Immature natural killer cell (primary cell): ENCODE results near the gene LBX2. TPM values are rescaled to one million over a fixed set of nuclear protein-coding genes. Genes with fewer than 3 reads are reported as not detected.
"Not testable (repeated sequence)": the region's sequence is repeated elsewhere in the genome, so short reads cannot be mapped to it uniquely, and the experiment has no call there.

Experiments
- DNase-seq, 3 donors: peaks; one replicate each; pipeline ENCODE4 v3.0.0; 2022; ENCODE audit warnings: mixed read lengths in 1 of 3
- H3K27ac Mint-ChIP-seq, 6 donors: one replicate each; pipeline ENCODE4 v1.8.0; 2020; ENCODE audit warnings: mixed read lengths in 6 of 6, mild to moderate bottlenecking in 5 of 6, inconsistent platforms in 4 of 6, moderate library complexity in 3 of 6
- H3K27me3 Mint-ChIP-seq, 3 donors: one replicate each; pipeline ENCODE4 v1.8.0; 2020 to 2021; ENCODE audit warnings: low read depth in 3 of 3, mild to moderate bottlenecking in 3 of 3, mixed read lengths in 3 of 3, moderate library complexity in 3 of 3, inconsistent platforms in 1 of 3
- H3K36me3 Mint-ChIP-seq, 3 donors: one replicate each; pipeline ENCODE4 v1.8.0; 2020; ENCODE audit warnings: mixed read lengths in 3 of 3, inconsistent platforms in 2 of 3, mild to moderate bottlenecking in 2 of 3
- H3K4me1 Mint-ChIP-seq, 2 donors: one replicate each; pipeline ENCODE4 v1.8.0; 2020; ENCODE audit warnings: inconsistent platforms in 2 of 2, mild to moderate bottlenecking in 2 of 2, mixed read lengths in 2 of 2, moderate library complexity in 1 of 2
- H3K4me3 Mint-ChIP-seq, 5 donors: one replicate each; pipeline ENCODE4 v1.8.0; 2020; ENCODE audit warnings: mild to moderate bottlenecking in 5 of 5, mixed read lengths in 5 of 5, inconsistent platforms in 3 of 5, moderate library complexity in 3 of 5
- H3K9me3 Mint-ChIP-seq, 6 donors: one replicate each; pipeline ENCODE4 v1.8.0; 2020; ENCODE audit warnings: mild to moderate bottlenecking in 6 of 6, mixed read lengths in 6 of 6, inconsistent platforms in 4 of 6, moderate library complexity in 3 of 6
- polyA plus RNA-seq, 3 donors: library from polyadenylated mRNA; unstranded; fragments of 300-500 nt; fragmentation: Illumina TruSeq; gene quantifications; one replicate each; pipeline ENCODE4 v1.2.3, GENCODE V29; 2021

Gene LBX2
- polyA plus RNA-seq, 3 donors from 2014 or later: not detected

DNA sequence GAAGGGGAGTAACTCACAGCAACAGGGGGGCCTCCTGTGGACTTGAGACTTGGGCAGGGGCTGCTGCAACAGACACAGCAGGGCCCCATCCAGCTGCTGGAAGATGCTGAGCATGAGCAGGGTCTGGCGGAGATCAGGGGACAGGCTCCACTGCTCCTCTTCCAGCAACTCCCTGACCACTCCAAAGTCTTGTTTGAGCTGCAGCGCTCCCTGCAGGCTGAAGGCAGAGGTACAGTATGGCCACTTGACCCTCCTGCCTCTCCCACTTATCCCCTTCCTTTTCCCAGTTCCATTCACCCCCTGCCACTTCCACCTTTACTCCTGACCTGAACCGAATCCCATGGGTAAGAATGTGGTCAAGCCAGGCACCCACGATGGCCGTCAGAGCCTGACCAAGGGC is 24.5 kb downstream of the LBX2 start:
- Mint-ChIP-seq H3K27ac (peak overlapping the region in 1 of 6 donors; percentile 51), H3K36me3 (peaks cover 7 to 18% (median 8%) of the 10 kb centered on the region in 3 donors), H3K27me3 (peaks cover 9 to 22% (median 17%) of the 10 kb centered on the region in 3 donors), H3K4me1 (peaks cover 28 to 29% of the 10 kb centered on the region in 2 donors), H3K4me3 (no peak overlapping the region), H3K9me3 (no peaks in the 10 kb centered on the region)
- no peak for DNase-seq

DNA sequence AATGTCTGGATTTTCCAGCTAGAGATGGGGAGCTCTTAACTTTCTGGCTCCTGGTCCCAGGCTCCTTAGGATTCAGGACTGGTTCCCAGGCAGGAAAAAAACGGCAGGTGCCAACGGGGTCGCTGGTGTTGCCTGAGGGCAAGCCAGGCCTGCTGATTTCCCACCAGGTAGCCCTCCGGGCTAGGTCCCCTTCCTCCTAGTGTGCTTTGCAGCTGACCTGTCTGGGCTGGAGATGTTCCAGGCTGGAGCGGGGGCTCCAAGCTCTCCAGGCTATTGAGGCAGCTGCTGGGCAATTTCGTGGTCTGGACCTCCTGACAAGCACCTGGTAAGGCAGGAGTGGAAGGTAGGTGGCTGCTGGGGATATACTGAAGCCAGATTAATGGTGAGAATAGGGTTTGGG is 24.9 kb downstream of the LBX2 start:
- H3K9me3 Mint-ChIP-seq: no peaks in the 10 kb centered on the region
- peaks cover 7 to 16% (median 8%) of the 10 kb centered on the region in 3 donors for H3K36me3 Mint-ChIP-seq
- H3K4me3 Mint-ChIP-seq: peak overlapping the region in 1 of 5 donors; percentile 25
- peaks cover 27 to 28% of the 10 kb centered on the region in 2 donors for H3K4me1 Mint-ChIP-seq
- DNase-seq: no peak
- H3K27me3 Mint-ChIP-seq: peaks cover 9 to 22% (median 17%) of the 10 kb centered on the region in 3 donors
- H3K27ac Mint-ChIP-seq: peak overlapping the region in 4 of 6 donors; percentile 45 to 71 (median 63)

DNA sequence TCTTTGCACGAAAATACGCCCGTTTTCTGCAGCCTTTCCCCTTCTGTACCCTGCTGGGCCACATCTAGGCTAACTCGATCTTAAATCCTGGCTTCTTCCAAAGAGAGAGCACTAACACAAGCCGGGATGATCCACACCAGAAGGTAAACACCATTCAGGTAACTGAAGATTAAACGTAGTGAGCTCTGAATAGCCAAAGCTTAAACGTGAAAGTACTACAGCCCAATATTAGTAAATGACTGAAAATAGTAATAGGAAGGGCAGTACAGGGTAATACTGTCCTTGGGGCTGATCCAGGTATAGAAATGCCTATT is 26.5 kb downstream of the LBX2 start:
- Mint-ChIP-seq H3K27ac (peak overlapping the region; percentile 94 to 100 (median 100)), H3K9me3 (no peaks in the 10 kb centered on the region), H3K36me3 (peaks cover 7 to 16% (median 8%) of the 10 kb centered on the region in 3 donors), H3K4me1 (peaks cover 27 to 28% of the 10 kb centered on the region in 2 donors), H3K27me3 (peaks cover 9 to 22% (median 17%) of the 10 kb centered on the region in 3 donors), H3K4me3 (peak overlapping the region; percentile 90 to 99 (median 97))
- DNase-seq: no peak

DNA sequence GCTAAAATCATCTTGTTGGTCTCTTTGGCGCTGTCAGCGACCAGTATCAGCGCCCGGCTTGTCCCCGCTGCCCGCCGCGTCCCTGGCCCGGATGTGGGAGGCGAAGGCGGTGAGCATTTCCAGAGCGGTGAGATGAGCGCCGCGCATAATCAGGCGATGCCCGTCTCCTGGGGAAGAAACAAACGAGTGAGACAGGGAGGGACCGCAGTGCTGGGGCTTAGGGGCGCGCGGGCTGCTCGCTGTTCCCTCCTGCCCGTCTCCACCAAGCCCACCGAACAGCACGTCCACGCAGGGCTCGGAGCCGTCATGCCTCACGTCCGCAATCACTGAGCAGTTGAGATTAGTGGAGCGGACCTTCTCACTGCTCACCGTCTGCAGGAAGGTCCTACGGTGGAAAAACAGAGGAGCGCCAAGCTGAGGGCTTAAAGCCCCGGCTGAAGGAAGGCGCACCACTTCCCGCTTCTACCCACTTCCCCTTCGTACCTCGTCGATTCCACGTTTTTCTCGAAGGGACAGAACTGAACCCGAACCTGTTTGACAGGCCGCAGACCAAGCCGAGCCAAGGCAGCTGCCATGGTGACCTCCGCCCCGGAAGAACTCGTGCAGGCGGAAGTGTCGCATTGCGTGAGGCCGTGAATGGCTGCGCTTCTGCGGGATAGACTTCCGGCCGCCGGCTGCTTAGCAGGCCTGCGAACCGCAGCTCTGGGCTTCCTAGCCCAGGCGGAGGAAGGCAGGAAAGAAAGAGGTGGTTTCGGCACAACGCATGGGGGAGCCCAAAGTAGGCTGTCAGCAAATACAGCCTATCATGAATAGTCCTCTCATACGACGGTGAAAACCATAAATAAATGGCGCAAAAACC is 27.1 kb downstream of the LBX2 start, which contains the start of gene MRPL53:
MRPL53 (minus strand) TSS at position 595 of the 859 bp plus-strand sequence; CDS start at position 575, 20 bp downstream.
- H3K4me1 Mint-ChIP-seq: peaks cover 27 to 28% of the 10 kb centered on the region in 2 donors
- peaks cover 9 to 22% (median 17%) of the 10 kb centered on the region in 3 donors for H3K27me3 Mint-ChIP-seq
- H3K9me3 Mint-ChIP-seq: no peaks in the 10 kb centered on the region
- DNase-seq: peak; percentile 94 to 96 (median 95)
- peak within 1 kb of the TSS; percentile 90 to 99 (median 97) for H3K4me3 Mint-ChIP-seq
- H3K36me3 Mint-ChIP-seq: peaks cover 3 to 12% (median 8%) of the 10 kb centered on the region in 3 donors
- H3K27ac Mint-ChIP-seq: peak within 1 kb of the TSS; percentile 94 to 100 (median 100)

GRCh38 chr2:74471332-74472065 is 27.9 kb downstream of the LBX2 start:
- peaks cover 27 to 28% of the 10 kb centered on the region in 2 donors for H3K4me1 Mint-ChIP-seq
- H3K36me3 Mint-ChIP-seq: peaks cover 3 to 10% (median 8%) of the 10 kb centered on the region in 3 donors
- peak overlapping the region; percentile 94 to 100 (median 100) for H3K27ac Mint-ChIP-seq
- no peaks in the 10 kb centered on the region for H3K9me3 Mint-ChIP-seq
- DNase-seq: no peak
- peaks cover 9 to 22% (median 17%) of the 10 kb centered on the region in 3 donors for H3K27me3 Mint-ChIP-seq
- H3K4me3 Mint-ChIP-seq: peak overlapping the region; percentile 90 to 99 (median 97)

- not testable (repeated sequence) for H3K36me3 Mint-ChIP-seq, H3K9me3 Mint-ChIP-seq, DNase-seq
- Mint-ChIP-seq H3K27ac (peak overlapping the region; percentile 26 to 91 (median 86)), H3K27me3 (peaks cover 14 to 27% (median 22%) of the 10 kb centered on the region in 3 donors), H3K4me3 (peak overlapping the region; percentile 52 to 78 (median 63)), H3K4me1 (peaks cover 31 to 33% of the 10 kb centered on the region in 2 donors)
These were observed 28.7 kb downstream of the LBX2 start for GRCh38 chr2:74470742-74471141.

DNA sequence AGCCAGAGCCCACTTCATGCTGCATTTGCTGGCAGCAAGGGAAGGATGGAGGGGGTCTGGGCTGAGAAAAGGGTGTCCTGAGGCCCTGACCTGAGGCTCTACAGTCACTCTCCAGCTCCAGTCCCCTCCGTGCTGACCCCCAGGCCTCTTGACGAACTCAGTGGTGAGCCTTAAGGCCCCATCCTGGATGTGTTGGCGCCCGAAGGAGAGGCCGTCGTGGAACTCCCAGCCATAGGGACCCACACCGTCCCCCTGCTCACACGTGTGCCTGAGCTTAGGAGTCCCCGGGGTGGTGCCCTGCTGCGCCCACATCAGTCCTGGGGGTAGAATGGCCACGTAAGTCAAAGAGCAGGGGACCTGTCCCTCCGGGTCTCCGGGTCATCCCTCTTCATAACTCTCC is 35.0 kb downstream of the LBX2 start:
- no peaks in the 10 kb centered on the region for H3K9me3 Mint-ChIP-seq
- no peaks in the 10 kb centered on the region for H3K36me3 Mint-ChIP-seq
- no peak for DNase-seq
- peak overlapping the region; percentile 74 to 98 (median 78) for H3K27ac Mint-ChIP-seq
- peak overlapping the region; percentile 87 to 98 (median 98) for H3K4me3 Mint-ChIP-seq
- peaks cover 11 to 16% (median 13%) of the 10 kb centered on the region in 3 donors for H3K27me3 Mint-ChIP-seq
- peaks cover 34 to 35% of the 10 kb centered on the region in 2 donors for H3K4me1 Mint-ChIP-seq

GRCh38 chr2:74462786-74463105 is 36.7 kb downstream of the LBX2 start:
- H3K4me3 Mint-ChIP-seq: peak overlapping the region in 4 of 5 donors; percentile 16 to 98 (median 80)
- H3K36me3 Mint-ChIP-seq: no peaks in the 10 kb centered on the region
- peaks cover 19 to 23% (median 20%) of the 10 kb centered on the region in 3 donors for H3K27me3 Mint-ChIP-seq
- no peaks in the 10 kb centered on the region for H3K9me3 Mint-ChIP-seq
- no peak for DNase-seq
- peaks cover 49 to 50% of the 10 kb centered on the region in 2 donors for H3K4me1 Mint-ChIP-seq
- H3K27ac Mint-ChIP-seq: peak overlapping the region in 4 of 6 donors; percentile 44 to 54 (median 50)

GRCh38 chr2:74462054-74462785 is 37.2 kb downstream of the LBX2 start:
- H3K4me1 Mint-ChIP-seq: peaks cover 52 to 54% of the 10 kb centered on the region in 2 donors
- no peaks in the 10 kb centered on the region for H3K9me3 Mint-ChIP-seq
- peak overlapping the region in 1 of 5 donors; percentile 98 for H3K4me3 Mint-ChIP-seq
- peaks cover 23 to 27% (median 24%) of the 10 kb centered on the region in 3 donors for H3K27me3 Mint-ChIP-seq
- no peaks in the 10 kb centered on the region for H3K36me3 Mint-ChIP-seq
- peak overlapping the region in 1 of 6 donors; percentile 49 for H3K27ac Mint-ChIP-seq
- no peak for DNase-seq

DNA sequence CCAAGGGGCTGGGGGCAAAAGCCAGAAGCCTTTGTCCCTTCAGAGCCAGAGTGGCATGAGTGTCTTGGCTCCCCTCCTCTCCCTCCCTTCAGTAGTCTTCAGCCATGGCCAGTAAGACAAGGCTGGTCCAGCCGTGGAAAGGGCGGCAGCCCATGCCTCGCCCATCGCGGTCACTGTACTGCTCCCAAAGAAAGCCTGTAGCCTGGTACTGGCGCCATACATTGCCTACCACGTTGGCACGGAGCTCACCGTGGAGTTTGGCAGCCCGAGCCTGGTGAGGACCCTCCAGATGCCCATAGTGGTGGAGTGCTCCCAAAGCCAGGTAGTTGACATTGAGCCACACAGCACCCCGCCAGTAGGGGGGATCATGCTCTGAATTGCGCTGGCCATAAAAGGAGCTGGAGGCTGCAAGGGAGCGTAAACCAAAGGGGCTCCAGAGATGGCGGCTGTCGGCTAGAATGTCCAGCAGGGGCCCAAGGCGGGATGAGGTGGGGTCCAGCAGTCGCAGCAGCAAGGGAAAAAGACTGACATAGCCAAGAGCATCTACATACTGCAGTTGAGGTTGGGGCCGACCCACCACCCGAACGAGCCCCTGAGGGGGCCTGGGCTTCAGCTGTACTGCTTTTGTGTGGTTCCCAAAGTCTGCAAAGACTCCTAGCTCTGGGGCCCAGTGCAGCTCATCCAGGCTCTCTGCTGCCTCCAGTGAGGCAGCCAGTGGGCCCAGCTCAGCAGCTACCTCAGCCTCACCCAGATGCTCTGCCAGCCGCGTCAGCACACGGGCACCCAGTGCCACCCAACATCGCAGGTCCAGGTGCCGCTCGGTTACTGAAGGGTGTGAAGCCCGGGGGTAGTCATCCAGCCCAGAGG is 38.0 kb downstream of the LBX2 start:
- Mint-ChIP-seq H3K27ac (peak overlapping the region in 2 of 6 donors; percentile 13 to 14), H3K9me3 (no peaks in the 10 kb centered on the region), H3K4me3 (peak overlapping the region in 1 of 5 donors; percentile 21), H3K4me1 (peaks cover 60 to 62% of the 10 kb centered on the region in 2 donors), H3K27me3 (peaks cover 25 to 33% (median 27%) of the 10 kb centered on the region in 3 donors), H3K36me3 (no peaks in the 10 kb centered on the region)
- DNase-seq: no peak

GRCh38 chr2:74460187-74460586 is 39.2 kb downstream of the LBX2 start:
- H3K9me3 Mint-ChIP-seq, DNase-seq, H3K36me3 Mint-ChIP-seq: not testable (repeated sequence)
- H3K4me3 Mint-ChIP-seq: peak overlapping the region; percentile 40 to 99 (median 94)
- H3K27me3 Mint-ChIP-seq: peaks cover 15 to 26% (median 20%) of the 10 kb centered on the region in 3 donors
- H3K4me1 Mint-ChIP-seq: peaks cover 62 to 64% of the 10 kb centered on the region in 2 donors
- peak overlapping the region in 4 of 6 donors; percentile 39 to 68 (median 50) for H3K27ac Mint-ChIP-seq

DNA sequence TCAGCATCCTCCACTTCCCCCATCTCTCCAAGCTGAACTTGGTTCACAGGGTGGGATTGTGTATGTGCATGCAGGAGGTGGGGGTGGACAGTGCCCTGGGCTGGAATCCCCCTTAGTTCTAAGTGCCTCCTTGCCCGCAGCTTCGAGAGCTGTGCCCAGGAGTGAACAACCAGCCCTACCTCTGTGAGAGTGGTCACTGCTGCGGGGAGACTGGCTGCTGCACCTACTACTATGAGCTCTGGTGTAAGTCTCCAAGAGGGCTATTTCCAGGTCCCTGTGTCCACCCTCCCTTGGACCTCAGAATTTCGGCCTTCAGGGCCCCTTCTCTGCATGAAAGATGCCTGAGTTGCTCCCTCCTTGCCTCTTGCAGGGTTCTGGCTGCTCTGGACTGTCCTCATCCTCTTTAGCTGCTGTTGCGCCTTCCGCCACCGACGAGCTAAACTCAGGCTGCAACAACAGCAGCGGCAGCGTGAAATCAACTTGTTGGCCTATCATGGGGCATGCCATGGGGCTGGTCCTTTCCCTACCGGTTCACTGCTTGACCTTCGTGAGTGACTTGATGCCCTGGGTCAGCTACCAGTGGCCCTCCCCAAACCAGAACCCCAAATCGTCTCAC is 39.8 kb downstream of the LBX2 start:
- Mint-ChIP-seq H3K27me3 (peaks cover 20 to 29% (median 23%) of the 10 kb centered on the region in 3 donors), H3K4me3 (peak overlapping the region; percentile 89 to 99 (median 94)), H3K4me1 (peaks cover 66 to 69% of the 10 kb centered on the region in 2 donors), H3K27ac (peak overlapping the region; percentile 87 to 100 (median 99))
- DNase-seq, H3K9me3 Mint-ChIP-seq, H3K36me3 Mint-ChIP-seq: not testable (repeated sequence)
